Pons (tissue), 1 donor: ENCODE measurements around the gene BRD3.
A peak's percentile ranks its signal among the peaks of the same experiment; 100 is the strongest.
"Not testable (repeated sequence)": the region's sequence is repeated elsewhere in the genome, so short reads cannot be mapped to it uniquely, and the experiment has no call there.

Experiments used
- DNase-seq: peaks from one replicate; pipeline ENCODE4 v3.0.0-alpha.2; 2016; ENCODE audit warnings: low spot score

The BRD3 gene

GRCh38 chr9:133992780-133993634, 74.8 kb downstream of the BRD3 start:
- DNase-seq = peak; percentile 17

GRCh38 chr9:133991964-133992779, 75.7 kb downstream of the BRD3 start, which contains the start of gene VAV2:
Gene VAV2 (minus strand): TSS chr9:133992324. CDS start chr9:133992278, 46 bp downstream.
- peak; percentile 14 for DNase-seq

GRCh38 chr9:133991214-133991921, 76.5 kb downstream of the BRD3 start:
- DNase-seq = no peak

GRCh38 chr9:133990366-133991213, 77.2 kb downstream of the BRD3 start:
- DNase-seq = no peak

GRCh38 chr9:133989625-133990365, 78.0 kb downstream of the BRD3 start:
- no peak for DNase-seq

- not testable (repeated sequence) for DNase-seq
These were observed 79.1 kb downstream of the BRD3 start for GRCh38 chr9:133988771-133989170.

GRCh38 chr9:133987946-133988665, 79.7 kb downstream of the BRD3 start:
- no peak for DNase-seq

- DNase-seq = no peak
These were observed 80.4 kb downstream of the BRD3 start for GRCh38 chr9:133987446-133987788.

- DNase-seq = no peak
These were observed 80.9 kb downstream of the BRD3 start for GRCh38 chr9:133986774-133987445.

- DNase-seq = no peak
These were observed 81.8 kb downstream of the BRD3 start for GRCh38 chr9:133986061-133986460.

GRCh38 chr9:133982971-133983720, 84.7 kb downstream of the BRD3 start:
- no peak for DNase-seq

- no peak for DNase-seq
These were observed 85.7 kb downstream of the BRD3 start for GRCh38 chr9:133981958-133982681.

- DNase-seq = no peak
These were observed 86.3 kb downstream of the BRD3 start for GRCh38 chr9:133981589-133981957.

GRCh38 chr9:133980864-133981588, 86.8 kb downstream of the BRD3 start:
- no peak for DNase-seq
